T-helper 17 cell (primary cell): ENCODE results near the gene CPD. TPM values are rescaled to one million over a fixed set of nuclear protein-coding genes. Genes with fewer than 3 reads are reported as not detected.
A peak's percentile ranks its signal among the peaks of the same experiment; 100 is the strongest.

ENCODE experiments used
- ATAC-seq: fragments of 150-1000 bp; cut with Tn5 transposase; 2 replicates; pipeline ENCODE4 v1.10.0; 2021; ENCODE audit warnings: mild to moderate bottlenecking, moderate library complexity
- DNase-seq, 3 donors: peaks; one replicate each; pipeline versions ENCODE4 v3.0.0 to v3.0.0-alpha.2; 2020 to 2021
- H3K9me3 ChIP-seq: one replicate; pipeline ENCODE4 v1.7.0; 2013; ENCODE audit warnings: low read length, mild to moderate bottlenecking; ENCODE audit not compliant: control insufficient read depth, poor library complexity, severe bottlenecking
- H3K27ac Mint-ChIP-seq: one replicate; pipeline ENCODE4 v1.8.0; 2022; ENCODE audit warnings: mild to moderate bottlenecking, moderate library complexity, mixed read lengths
- H3K27me3 Mint-ChIP-seq: one replicate; pipeline ENCODE4 v1.8.0; 2022; ENCODE audit warnings: mixed read lengths
- H3K36me3 Mint-ChIP-seq: one replicate; pipeline ENCODE4 v1.8.0; 2022; ENCODE audit warnings: low read depth, mixed read lengths
- H3K4me1 Mint-ChIP-seq: one replicate; pipeline ENCODE4 v1.8.0; 2022; ENCODE audit warnings: mild to moderate bottlenecking, mixed read lengths
- H3K4me3 Mint-ChIP-seq: one replicate; pipeline ENCODE4 v1.8.0; 2022; ENCODE audit warnings: mild to moderate bottlenecking, moderate library complexity, mixed read lengths
- total RNA-seq, 4 donors: library from RNA in 2 of 4; stranded (reverse) in 2 of 4; gene quantifications; one replicate each; pipeline ENCODE4 v1.2.3 and lab custom pipeline; 2022 to 2026

CPD gene
- total RNA-seq, 2 donors from 2014 or later: 34.3 to 43.1 TPM

DNA sequence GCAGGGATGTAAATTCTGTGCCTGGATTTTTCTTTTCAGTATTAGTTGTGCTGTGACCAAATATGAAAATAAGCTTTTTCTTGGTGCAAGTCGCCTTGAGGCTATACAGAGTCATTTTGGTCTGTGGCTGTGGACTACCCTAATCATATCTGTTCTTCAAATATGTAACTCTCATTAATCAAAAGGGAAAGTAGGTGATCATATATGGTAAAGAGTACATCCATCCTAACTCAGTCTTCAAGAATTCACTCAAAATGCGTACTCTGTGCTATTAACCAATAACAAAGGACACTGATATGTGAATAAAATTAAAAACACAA lies 2.6 kb downstream of the CPD start:
- no peaks in the 10 kb centered on the region for H3K27me3 Mint-ChIP-seq
- DNase-seq: no peak
- H3K36me3 Mint-ChIP-seq: peaks cover 6% of the 10 kb centered on the region
- H3K27ac Mint-ChIP-seq: no peak overlapping the region
- no peaks in the 10 kb centered on the region for H3K9me3 ChIP-seq
- H3K4me3 Mint-ChIP-seq: peak overlapping the region; percentile 97
- H3K4me1 Mint-ChIP-seq: peaks cover 54% of the 10 kb centered on the region
- no peak for ATAC-seq

DNA sequence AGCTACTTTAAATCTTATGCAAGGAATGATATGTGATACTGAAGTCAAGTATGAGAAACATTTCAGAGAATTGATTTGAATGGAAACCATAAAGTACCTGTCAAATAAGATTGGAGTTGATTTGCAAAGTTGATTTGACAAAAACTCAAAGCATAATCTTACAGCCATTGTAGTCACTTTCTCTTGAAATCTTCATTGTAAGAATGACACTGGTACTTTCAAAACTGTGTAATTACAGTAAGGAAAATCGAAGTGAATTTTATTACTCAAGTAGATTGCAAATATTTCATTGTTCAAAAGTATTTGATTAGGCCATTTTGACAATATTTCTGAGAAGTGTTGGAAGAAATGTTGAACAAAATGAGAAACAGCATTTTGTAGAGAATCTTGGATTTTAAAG lies 3.6 kb downstream of the CPD start:
- no peak overlapping the region for H3K4me3 Mint-ChIP-seq
- ATAC-seq (no peak), DNase-seq (no peak)
- no peaks in the 10 kb centered on the region for H3K27me3 Mint-ChIP-seq
- peaks cover 6% of the 10 kb centered on the region for H3K36me3 Mint-ChIP-seq
- H3K9me3 ChIP-seq: no peaks in the 10 kb centered on the region
- no peak overlapping the region for H3K27ac Mint-ChIP-seq
- H3K4me1 Mint-ChIP-seq: peaks cover 46% of the 10 kb centered on the region

DNA sequence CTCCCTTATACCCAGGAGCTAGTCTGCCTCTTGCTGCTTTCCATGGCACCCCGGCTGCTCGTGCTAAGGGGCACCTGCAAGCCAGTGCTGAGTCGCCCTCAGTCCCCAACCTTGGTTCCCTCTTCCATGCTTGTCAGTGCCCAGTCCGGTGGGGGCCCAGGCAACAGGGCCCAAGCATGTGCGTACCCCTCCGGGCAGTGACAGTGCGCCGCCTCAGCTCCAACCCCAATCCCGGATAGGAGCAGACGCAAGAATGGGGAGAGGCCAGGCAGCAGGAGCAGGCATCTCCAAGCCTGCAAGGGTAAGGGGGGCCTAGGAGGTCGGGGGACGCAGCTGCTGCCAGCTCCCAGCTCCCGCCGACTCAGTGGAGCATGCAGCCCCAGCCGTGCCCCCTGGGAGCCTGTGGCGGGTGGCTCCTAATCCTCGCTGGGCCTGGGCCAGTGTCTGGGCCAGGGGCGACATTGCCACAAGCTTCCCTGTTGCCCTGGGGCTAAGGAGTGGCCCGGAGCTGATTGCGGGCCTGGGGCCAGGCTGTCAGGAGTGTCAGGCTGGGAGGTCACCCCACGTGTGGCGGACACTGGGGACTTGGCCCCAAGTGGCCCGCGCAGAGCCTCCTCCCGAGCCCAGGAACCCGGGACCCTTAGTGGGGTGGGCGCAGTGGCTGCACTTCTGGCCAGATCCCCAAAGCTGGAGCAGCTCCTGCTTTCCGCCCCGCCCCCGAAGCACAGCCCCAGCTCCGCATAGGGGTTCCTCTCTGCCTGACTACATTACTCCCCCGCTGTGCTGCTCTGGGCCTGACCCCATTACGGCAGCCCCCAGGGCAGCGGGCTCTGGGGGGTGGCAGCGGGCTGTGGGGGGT lies 9.8 kb downstream of the CPD start:
- DNase-seq: no peak
- no peak for ATAC-seq
- Mint-ChIP-seq H3K36me3 (peaks cover 4% of the 10 kb centered on the region), H3K4me1 (peaks cover 11% of the 10 kb centered on the region), H3K27ac (no peak overlapping the region), H3K4me3 (no peak overlapping the region), H3K27me3 (no peaks in the 10 kb centered on the region)
- H3K9me3 ChIP-seq: no peaks in the 10 kb centered on the region

DNA sequence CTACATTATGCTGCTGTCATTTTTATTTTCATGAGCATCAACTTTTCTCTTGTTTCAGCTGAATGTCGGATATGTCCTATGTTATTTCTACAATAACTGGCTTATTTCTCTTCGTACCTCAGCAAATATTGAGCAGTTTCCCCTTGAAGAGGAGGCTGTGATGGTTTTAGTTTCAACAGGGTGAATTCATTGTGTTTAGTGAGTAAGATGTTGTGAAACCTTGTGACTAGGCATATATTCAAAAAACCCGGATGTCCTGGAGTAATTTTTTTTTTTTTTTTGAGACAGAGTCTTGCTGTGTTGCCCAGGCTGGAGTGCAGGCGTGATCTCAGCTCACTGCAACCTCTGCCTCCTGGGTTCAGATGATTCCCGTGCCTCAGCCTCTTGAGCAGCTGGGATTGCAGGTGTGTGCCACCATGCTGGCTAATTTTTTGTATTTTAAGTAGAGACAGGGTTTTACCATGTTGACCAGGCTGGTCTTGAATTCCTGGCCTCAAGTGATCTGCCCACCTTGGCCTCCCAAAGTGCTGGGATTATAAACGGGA lies 11.1 kb downstream of the CPD start:
- Mint-ChIP-seq H3K4me3 (no peak overlapping the region), H3K36me3 (peaks cover 12% of the 10 kb centered on the region), H3K4me1 (peaks cover 15% of the 10 kb centered on the region), H3K27me3 (no peaks in the 10 kb centered on the region), H3K27ac (no peak overlapping the region)
- DNase-seq (no peak), ATAC-seq (no peak)
- no peaks in the 10 kb centered on the region for H3K9me3 ChIP-seq

DNA sequence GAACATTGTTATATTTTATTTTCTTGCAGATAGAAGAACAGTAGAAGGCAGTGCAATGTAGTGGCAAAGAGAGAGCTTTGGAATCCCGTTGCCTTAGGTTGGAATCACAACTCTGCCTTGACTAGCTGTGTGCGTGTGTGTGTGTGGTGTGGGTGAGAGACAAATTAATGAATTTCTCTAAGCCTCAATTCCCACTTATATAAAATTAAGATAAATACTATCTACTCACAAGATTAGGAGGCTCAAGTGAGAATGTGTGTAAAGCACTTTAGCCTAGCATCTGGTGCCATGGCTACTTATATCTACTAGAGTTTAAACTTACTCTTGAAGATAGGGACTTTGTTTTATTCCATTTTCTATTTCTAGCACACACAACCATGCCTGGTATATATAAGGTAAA lies 12.8 kb downstream of the CPD start:
- H3K27ac Mint-ChIP-seq: no peak overlapping the region
- H3K36me3 Mint-ChIP-seq: peaks cover 8% of the 10 kb centered on the region
- no peak overlapping the region for H3K4me3 Mint-ChIP-seq
- DNase-seq (no peak), ATAC-seq (no peak)
- H3K4me1 Mint-ChIP-seq: peaks cover 18% of the 10 kb centered on the region
- no peaks in the 10 kb centered on the region for H3K9me3 ChIP-seq
- no peaks in the 10 kb centered on the region for H3K27me3 Mint-ChIP-seq

DNA sequence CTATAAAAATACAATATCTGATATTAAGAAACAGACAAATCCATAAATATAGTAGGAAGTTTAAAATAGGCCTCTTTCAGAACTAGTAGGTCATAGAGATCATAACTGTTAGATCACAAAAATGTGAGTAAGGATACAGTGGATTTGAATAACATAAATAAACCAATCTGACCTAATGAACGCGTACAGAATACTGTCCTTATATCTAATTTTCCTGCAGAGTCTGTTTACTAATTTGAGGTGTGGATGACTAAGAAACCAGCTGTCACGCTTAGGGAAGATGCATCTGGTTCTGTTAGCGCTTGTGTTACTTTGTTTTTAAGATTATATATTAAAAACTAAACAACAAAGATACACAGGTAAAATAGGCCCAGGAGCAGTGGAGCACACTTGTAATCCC lies 14.8 kb downstream of the CPD start:
- no peak for DNase-seq
- ATAC-seq: no peak
- no peak overlapping the region for H3K4me3 Mint-ChIP-seq
- no peaks in the 10 kb centered on the region for H3K27me3 Mint-ChIP-seq
- H3K36me3 Mint-ChIP-seq: peaks cover 8% of the 10 kb centered on the region
- H3K4me1 Mint-ChIP-seq: peaks cover 24% of the 10 kb centered on the region
- no peak overlapping the region for H3K27ac Mint-ChIP-seq
- no peaks in the 10 kb centered on the region for H3K9me3 ChIP-seq

DNA sequence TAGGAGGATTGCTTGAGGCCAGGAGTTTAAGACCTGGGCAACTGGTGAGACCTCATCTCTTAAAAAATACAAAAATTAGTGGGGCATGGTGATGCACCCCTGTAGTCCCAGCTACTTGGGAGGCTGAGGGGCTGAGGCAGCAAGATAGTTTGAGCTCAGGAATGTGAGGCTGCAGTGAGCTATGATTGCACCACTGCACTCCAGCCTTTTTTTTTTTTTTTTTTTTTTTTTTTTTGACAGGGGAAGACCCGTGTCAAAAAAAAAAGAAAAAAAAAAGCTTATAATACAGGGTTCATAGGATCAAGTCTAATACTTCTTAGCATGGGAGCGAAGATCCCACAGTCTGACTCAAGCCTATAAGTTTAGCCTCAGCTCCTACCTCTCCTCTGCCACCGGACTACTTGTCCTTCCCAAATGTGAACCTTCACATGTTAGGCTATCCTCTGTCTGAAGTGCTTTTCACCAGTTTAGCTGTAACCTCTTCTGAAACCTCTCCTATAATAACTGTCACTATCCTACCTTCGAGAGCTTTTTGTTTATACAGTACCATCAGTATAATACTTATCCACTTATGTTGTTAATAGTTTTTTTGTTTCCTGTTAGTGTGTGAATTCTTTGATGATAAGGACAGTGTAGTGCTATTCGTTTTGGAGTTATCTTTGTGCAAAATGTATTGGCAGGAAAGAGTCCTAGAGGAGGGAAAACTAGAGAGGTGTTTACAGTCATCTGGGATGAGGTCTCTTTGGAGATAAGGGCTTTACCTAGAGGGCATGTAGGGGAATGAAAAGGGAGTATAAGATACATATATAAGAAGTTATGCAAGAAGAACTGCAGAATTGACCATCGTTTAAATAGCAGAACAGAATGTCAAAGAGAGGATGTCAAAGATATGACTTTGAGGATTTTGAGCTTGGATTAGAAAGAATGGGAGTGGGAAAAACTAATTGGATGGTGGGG lies 15.5 kb downstream of the CPD start:
- Mint-ChIP-seq H3K36me3 (peaks cover 8% of the 10 kb centered on the region), H3K27ac (peak overlapping the region; percentile 77), H3K4me3 (no peak overlapping the region), H3K27me3 (no peaks in the 10 kb centered on the region), H3K4me1 (peaks cover 24% of the 10 kb centered on the region)
- no peaks in the 10 kb centered on the region for H3K9me3 ChIP-seq
- ATAC-seq (no peak), DNase-seq (no peak)

DNA sequence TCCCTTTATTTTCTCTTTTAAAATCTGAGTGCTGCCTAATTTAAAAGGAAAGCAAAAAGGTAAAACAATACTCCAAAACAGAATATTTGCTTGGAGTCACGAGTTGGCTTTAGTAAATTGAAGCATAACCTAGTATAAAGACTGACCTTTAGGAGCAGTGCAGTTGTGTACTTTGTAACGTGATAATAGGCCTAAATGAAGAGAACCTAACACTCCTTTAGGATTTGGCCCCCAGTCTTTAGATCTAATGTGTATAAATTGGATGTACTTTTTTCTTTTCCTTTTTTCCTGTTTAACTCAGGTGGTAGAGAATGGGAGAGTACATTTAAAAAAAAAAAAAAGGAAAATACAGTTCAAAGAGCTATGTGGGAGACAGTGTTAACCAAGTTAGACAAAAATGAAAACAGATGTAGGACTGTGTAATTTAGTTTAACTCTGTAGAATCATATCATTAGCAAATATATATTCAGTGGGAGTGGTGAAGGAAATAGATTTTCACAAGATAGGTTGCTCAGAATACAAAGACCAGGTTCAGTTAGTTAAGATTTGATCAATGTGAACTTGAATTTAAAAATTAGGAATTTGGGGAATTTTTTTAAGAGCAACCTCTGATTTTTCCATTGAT lies 16.8 kb downstream of the CPD start:
- H3K9me3 ChIP-seq: no peaks in the 10 kb centered on the region
- DNase-seq (no peak), ATAC-seq (no peak)
- Mint-ChIP-seq H3K36me3 (peaks cover 8% of the 10 kb centered on the region), H3K27ac (peak overlapping the region; percentile 32), H3K4me1 (peaks cover 24% of the 10 kb centered on the region), H3K27me3 (no peaks in the 10 kb centered on the region), H3K4me3 (no peak overlapping the region)

DNA sequence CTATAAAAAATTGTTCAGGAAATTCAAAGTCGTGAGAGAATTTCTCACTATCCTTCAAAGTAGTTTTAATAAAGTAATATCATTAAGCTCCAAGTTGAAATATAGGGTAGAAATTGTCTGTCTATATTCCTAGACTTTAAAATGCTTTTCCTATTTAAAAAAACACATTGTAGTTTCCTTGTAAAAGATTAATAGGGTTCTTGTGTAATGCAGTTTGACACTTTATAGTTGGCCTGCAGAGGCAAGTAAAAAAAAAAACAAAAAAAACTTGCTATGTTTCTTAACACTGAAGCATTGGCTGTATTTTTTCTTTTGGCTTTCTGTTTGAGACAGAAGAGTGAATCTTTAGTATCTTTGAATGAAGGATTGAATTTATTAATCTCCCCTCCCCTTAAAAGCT lies 17.4 kb downstream of the CPD start:
- Mint-ChIP-seq H3K4me3 (no peak overlapping the region), H3K27ac (no peak overlapping the region), H3K4me1 (peaks cover 26% of the 10 kb centered on the region), H3K36me3 (peaks cover 9% of the 10 kb centered on the region), H3K27me3 (no peaks in the 10 kb centered on the region)
- ATAC-seq: no peak
- H3K9me3 ChIP-seq: no peaks in the 10 kb centered on the region
- DNase-seq: no peak

DNA sequence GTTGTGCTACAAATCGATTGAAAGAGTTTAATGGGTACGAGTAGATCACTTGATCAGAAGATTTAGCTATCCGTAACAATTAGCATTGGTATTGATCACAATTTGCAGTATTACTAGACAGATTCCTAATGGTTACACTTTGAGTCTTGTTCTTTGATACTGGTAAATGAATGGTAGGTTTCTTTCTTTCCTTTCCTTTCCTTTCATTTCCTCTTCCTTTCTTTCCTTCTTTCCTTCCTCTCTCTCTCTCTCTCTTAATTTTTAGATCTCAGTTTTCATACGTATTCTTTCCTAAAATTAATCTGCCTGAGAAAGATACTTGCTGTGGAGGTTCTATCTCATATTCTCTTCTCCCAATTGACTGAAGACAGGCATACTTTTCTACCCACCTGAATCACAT lies 17.9 kb downstream of the CPD start:
- H3K36me3 Mint-ChIP-seq: peaks cover 11% of the 10 kb centered on the region
- no peak for ATAC-seq
- no peak overlapping the region for H3K27ac Mint-ChIP-seq
- no peak overlapping the region for H3K4me3 Mint-ChIP-seq
- peaks cover 28% of the 10 kb centered on the region for H3K4me1 Mint-ChIP-seq
- no peaks in the 10 kb centered on the region for H3K27me3 Mint-ChIP-seq
- no peak for DNase-seq
- no peaks in the 10 kb centered on the region for H3K9me3 ChIP-seq

DNA sequence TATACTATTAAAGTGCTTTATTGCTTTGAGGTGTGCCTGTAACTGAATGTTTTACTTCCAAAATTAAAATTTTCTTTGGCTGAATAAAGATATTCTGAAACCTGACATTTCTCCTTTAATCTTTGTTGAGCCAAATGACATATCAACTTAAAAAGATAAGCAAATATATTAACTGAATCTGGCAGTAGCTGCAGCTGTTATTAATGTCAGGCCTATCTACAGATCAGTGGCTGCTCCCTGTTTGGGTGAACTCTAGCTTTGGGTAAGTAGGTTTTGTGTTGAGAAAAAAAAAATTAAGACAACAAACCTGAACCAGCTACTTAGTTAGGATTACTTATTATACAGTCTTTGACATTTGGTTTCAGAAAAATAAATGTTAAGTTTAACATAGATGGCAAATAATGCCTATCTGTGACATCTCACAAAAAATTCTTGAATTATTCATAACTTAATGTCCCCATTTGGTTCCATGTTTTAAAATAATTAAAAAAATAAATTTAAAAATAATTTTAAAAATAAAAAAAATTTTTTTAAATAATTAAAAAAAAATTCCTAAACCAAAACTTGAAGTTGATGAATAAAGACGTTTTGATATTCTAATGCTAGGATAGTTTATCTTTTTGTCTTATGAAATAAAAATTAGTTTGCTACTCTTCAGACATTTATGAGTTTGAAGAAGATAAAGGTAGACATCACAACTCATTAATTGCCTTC lies 19.8 kb downstream of the CPD start:
- H3K9me3 ChIP-seq: no peaks in the 10 kb centered on the region
- ATAC-seq: no peak
- DNase-seq: no peak
- peaks cover 14% of the 10 kb centered on the region for H3K36me3 Mint-ChIP-seq
- no peak overlapping the region for H3K4me3 Mint-ChIP-seq
- no peaks in the 10 kb centered on the region for H3K27me3 Mint-ChIP-seq
- H3K27ac Mint-ChIP-seq: no peak overlapping the region
- peaks cover 27% of the 10 kb centered on the region for H3K4me1 Mint-ChIP-seq

DNA sequence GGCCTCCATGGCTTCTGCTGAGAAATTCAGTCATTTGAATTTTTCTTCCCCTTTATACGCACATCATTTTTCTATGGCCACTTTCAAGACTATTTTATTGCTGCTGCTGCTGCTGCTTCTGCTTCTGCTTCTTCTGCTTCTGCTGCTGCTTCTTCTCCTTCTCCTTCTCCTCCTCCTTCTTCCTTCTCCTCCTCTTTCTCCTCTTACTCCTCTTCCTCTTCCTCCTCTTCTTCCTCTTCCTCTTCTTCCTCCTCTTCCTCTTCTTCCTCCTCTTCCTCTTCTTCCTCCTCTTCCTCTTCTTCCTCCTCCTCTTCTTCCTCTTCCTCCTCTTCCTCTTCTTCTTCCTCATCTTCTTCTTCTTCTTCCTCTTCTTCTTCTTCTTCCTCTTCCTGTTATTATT lies 22.4 kb downstream of the CPD start:
- ATAC-seq (no peak), DNase-seq (no peak)
- H3K36me3 Mint-ChIP-seq: peaks cover 6% of the 10 kb centered on the region
- no peaks in the 10 kb centered on the region for H3K27me3 Mint-ChIP-seq
- no peak overlapping the region for H3K4me3 Mint-ChIP-seq
- peaks cover 20% of the 10 kb centered on the region for H3K4me1 Mint-ChIP-seq
- H3K9me3 ChIP-seq: no peaks in the 10 kb centered on the region
- peak overlapping the region; percentile 49 for H3K27ac Mint-ChIP-seq
